Activated naive CD4-positive, alpha-beta T cell treated with Interleukin-2 at 50 U/mL for 16 hours (primary cell): ENCODE results near the gene TMPRSS6.

ENCODE experiments used
- DNase-seq: peaks from one replicate; pipeline ENCODE4 v3.0.0-alpha.2; 2020

The TMPRSS6 gene

DNA sequence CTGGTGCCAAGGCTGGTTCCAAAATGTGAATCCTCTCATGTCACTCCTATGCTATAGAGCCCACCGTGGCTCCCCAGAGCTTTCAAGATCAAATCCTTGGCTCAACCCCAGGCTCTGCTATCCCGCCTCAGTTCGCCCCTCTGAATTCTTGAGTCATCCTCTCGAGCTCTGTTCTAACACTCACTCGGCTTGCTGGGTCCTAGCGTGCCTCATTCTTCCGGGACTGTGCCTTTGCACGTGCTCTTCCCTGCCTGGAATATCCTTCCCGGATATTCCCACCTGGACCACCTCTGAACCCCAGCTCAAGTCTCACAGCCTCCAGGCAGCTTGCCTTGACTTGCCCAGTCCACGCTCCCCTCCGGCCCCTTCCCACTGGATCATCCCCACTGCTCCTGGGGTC lies 45.0 kb downstream of the TMPRSS6 start:
- no peak for DNase-seq

DNA sequence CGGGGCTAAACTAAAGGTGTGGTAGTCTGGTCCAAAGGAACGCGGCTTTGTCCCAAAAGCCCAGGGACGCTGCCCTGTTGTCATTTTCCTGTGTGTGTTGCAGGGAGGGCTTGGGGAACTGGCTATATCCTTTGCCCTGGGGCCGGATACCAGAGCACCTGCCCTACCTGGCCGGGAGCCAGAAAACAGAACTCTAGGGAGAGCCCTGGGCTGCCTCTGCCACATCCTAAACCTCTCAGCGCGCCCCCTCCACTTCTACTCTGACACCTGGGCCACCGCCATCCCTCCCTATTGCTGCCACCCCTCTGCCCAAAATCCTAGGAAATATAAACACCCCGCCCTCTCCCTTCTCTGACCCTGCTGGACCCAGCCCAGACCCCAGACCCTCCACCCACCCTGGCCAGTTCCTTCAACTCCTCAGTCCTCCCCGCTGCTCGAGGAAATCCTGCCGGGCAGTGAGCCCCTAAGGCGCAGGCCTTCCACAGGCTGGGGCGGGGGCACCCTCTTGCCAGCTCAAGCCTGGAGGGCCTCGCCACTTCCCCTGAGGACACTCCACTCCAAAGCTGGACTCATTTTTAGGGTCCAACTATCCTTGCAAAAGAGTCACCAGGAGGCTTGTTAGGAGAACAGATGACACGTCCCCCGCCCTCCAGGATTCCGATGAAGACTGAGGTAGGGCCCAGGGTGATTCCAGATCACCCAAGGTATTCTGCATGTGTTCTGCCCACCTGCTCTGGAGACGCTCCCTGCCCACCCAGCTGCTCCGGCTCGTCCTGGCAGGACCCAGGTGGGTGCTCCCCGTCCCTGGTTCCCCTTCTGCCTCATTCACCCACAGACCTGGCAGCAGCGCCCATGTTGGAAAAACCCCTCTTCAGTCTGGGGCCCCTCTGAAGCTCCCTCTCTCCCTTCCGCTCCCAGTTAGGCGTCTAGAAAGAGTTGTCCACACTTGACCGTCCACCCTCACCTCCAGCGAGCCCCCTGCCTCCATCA lies 45.8 kb downstream of the TMPRSS6 start:
- DNase-seq: no peak

DNA sequence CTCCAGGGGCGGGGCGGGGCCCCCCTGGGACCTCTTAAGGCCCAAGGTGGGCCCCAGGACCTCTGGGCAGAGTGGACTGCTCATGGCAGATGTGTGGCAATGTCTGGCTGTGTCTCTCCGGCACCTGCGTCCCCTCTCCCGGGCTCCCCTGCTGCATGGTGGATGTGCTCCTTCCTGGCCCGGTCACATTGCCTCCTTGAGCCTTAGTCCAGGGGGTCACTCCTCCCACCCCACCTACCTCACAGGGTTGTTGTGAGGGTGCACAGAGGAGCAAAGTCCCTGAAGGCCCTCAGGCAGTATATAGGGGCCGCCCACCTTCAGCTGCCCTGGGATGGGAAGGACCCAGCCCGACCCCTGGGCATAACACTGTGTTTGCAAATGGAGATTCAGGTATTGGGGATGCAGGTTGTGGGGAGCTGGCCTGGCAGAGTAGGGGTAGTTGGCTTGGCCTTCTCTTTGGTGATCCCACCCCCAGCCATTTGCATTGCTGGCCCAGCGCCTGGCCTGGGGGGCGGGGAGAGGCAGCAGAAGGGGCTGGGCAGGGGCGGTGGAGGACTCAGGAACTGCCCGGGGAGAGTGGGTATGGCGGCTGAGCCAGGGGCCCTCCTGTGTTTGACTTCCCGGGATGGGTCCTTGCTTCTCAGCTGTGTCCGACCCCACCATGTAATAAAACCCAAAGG lies 46.7 kb downstream of the TMPRSS6 start:
- no peak for DNase-seq

DNA sequence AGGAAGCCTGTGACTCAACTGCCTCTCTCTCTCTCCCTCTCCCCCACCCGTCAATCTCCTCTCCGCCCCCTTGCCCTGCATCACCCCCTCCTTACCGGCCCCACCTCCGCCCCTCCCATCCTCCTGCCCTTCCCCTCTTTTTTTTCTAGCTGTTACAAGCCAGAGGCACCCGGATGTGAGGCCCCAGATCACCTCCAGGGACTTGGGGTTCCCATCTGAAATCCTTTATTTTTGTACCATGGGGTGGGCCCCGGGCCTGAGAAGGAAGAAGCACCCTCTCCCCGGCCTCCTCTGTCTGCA lies 47.2 kb downstream of the TMPRSS6 start:
- DNase-seq: no peak

DNA sequence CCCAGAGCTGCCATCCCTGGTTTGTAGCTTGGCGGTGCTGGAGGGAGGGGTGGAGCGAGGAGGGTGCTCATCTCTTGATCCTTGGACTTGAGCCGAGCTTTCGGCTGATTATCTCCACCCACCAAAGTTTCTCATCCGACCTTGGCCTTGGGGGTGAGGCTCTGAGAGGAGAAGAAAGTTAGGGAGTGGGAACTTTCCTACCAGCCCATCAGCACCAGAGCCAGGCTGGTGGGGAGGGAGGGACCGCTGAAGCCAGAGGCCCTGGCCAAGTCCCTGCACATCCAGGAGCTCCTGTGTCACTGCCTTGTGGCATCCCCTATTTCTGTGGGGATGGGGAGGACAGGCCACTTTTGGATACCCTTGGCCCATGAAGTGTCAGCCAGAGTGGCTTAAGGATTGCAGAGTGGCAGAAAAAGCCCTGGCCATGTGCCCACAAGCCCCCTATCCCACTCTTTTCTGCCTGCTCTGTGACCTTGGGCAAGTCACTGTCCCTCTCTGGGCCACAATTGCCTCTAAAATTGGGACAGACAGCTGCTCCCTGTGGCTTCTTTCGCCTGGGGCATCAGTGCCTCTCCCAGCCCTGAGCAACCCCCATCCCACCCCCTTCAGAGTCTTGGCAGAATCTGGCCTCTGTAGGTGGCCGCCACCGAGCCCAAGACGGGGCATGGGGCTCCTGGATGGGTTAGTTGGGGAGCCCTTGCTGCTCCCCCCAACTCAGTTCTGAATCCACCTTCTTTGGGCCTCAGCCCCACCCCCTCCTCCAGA lies 47.7 kb downstream of the TMPRSS6 start:
- DNase-seq: no peak

DNA sequence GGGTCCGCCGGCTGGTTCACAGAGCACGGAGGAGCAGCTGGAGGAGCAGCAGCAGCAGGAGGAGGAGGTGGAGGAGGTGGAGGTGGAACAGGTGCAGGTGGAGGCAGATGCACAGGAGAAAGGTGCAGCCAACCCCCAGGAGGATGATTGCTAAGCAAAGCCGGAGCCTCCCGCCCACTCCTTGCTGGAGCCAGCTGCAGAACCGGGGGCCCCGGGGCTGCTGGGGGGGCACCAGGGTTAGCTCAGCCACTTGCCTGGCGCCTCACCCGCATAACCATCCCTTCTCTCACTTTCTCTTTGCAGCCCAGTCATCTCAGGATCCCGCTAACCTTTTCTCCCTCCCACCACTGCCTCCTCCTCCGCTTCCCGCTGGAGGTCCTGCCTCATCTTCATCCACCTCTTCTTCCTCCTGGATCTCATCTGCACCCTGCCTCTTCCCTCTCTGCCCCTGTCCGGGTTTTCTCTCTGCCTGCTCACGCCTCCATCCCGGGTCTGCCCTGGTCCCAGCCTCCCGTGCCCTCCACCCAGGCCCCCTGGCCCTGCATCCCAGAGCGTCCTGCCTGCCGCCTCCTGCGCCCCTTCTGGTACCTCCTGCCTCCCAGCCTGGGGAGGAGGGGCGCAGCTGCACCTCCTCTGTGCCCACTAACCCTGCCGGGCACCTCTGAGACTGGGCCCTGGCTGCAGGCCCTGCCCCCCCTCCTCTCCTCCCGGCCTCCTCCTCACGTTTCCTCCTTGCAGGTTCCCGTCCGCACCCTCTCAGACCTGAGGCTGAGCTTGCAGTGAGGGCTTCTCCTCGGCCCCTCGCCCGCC lies 48.5 kb downstream of the TMPRSS6 start:
- peak; percentile 70 for DNase-seq

DNA sequence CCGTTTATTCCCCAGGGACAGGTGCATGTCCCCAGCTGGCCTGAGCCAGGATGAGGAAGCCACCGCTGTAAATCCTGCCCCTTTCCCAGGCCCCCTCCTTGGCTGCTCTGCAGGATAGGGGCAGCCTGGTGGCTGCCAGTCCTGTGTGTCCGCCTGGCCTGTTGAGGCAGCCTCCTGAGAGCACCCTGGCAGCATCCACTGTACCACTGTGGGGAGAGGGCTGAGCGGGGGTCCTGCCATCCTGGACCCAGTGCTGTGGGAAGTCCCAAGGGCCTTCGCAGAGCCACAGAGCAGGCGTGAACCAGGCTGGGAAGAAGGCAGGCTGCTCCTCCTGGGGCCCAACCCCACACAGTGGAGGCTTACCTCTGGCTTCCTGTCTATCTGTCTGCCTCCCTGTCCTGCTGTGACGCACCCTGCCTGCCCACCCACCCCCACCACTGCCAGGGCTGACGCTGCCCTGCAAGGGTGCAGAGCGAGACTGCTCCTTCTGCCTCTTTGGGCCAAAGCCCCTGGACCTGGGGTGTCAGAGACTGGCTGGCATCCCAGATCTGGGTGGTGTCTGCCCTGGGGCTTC lies 49.5 kb downstream of the TMPRSS6 start:
- DNase-seq: no peak

DNA sequence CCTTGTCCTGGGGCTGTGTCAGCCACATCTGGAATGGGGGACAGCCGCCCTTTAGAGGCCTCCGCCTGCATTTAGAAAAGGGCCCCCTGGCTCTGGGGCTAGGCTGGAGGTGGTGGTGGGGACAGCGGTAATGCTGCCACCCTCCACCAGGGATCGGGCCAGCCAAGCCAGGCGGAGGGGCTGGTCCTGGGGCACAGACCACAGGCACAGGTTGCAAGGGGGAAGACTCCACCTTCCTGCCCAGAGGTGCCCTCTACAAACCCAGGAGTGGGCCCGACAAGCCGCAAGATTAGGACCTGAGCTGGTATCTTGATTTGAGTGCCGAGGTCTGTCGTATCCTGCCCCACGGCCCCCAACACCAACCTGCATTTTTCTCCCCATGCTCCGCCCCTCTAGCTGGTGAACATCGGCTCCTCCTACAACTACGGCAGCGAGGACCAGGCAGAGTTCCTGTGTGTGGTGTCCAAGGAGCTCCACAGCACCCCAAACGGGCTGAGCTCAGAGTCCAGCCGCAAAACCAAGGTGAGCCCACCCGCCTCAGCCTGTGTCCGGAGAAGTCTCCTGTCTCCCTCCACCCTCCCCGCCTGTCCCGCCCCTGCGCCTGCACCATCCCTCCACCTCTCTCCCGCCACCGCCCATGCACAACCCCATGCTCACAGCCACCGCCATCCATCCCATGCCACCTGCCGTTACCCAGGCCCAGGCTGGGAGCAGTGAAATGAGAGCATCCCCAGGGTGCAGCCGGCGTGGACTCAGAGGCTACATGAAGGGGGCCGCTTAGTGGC lies 50.4 kb downstream of the TMPRSS6 start:
- no peak for DNase-seq

DNA sequence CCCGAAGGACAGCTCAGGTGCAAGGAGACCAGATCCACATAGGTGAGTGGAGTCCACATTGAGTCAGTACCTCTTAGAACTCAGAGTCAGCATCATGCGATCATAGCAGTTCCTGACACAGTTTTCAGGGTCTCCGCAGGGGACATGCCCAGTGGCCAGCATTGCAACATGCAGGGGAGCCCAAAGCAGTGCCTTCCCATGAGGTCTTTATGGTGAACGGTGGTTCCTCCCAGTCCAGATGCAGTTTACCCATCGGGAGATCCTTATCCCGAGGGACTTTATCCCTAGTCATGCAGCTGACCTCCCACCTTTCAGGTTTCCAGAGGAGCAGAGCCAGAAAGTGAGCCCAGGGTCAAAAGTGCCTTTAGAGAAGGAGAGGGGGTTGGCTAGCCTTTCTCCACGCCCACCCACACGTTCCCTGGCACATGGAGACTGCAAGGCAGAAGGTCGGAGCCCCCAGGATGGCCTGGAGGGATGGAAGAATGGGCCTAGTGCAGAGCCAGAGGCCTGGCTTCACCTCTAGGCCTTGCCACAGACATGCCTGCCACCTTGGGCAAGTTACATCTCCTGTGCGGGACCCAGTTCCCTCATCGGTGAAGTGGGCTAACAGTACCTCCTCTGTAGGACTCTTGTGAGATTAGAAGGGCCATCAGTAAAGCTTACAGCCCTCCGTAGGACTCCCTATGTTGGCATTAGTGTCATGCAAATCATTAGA lies 51.6 kb downstream of the TMPRSS6 start:
- no peak for DNase-seq

DNA sequence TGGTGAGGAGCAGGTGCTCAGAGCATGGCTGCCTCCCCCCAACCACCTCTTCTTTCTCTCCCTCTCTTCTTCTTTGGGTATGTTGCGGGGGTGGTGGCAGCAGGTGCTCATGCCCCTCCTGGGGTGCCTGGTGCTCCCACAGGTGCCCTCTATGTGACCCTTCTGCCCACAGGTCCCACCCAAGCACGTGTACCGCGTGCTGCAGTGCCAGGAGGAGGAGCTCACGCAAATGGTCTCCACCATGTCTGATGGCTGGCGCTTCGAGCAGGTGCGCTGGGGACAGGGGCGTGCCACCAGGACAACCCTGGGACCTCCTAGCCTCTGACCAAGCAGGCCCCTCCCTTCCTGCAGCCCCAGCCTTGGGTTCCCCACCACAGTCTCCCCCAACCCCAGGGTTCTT lies 52.3 kb downstream of the TMPRSS6 start:
- no peak for DNase-seq

DNA sequence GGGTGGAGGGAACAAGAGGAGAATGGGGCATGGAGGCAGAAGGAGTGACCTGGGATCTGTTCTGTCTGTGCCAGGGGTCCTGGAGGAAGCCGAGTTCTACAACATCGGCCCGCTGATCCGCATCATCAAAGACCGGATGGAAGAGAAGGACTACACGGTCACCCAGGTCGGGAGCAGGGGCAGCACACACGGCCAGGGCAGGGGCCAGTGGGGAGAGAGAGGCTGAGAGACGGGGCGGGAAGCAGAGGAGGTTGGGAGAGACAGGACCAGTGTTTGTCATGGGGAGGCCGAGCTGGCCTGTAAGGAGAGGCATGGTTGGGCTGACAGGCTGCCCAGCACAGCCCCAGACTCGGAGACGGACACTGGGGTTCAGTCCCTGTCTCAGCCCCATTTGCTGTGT lies 53.3 kb downstream of the TMPRSS6 start:
- DNase-seq: no peak

DNA sequence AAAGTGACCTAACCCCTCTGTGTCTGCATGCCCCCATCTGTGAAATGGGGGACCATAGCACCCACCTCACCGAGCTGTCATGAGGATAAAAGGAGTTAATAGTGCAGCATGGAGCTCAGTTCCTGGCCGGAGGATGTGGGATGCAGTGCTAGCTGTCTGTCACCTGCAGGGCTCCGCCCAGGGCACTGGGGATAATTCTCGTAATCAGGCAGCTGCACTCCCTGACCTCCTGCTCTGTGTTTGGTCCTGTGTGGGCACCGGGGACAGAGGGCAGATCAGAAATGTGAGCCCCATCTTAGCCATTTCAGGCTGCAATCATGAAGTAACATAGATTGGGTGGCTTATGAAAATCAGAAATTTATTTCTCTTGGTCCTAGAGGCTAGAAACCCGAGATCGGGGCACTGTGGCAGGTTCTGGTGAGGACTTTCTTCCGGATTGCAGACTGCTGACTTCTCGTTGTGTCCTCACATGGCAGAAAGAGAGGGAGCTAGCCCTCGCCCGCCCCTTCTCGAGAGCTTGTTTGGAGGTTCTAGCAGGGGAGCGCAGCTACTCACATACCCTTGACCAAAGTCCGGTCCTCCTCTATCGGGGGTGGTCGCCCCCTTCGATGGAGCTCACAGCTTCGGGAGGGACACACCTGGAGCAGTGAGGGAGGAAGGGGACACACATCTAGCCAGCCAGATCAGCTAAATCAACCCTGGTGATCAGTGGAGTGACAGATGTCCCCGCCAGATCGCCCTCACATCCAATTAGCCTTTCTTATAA lies 54.7 kb downstream of the TMPRSS6 start:
- DNase-seq: no peak

DNA sequence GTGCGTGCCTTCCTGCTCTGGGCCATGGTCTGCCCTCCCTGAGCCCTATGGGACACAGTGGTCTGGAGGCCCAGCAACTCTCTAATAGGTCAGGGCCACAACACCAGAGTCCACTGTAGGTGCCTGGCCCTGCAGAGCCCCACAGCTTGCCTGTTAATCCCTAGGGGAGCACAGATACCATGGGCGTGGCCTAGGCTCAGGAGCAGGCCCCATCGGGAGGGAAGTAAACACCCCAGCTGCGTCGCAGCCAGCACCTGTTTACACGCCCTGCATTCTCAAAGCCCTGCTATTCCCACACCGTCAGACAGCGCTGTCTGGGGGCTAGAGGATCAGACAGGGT lies 55.5 kb downstream of the TMPRSS6 start:
- no peak for DNase-seq

DNA sequence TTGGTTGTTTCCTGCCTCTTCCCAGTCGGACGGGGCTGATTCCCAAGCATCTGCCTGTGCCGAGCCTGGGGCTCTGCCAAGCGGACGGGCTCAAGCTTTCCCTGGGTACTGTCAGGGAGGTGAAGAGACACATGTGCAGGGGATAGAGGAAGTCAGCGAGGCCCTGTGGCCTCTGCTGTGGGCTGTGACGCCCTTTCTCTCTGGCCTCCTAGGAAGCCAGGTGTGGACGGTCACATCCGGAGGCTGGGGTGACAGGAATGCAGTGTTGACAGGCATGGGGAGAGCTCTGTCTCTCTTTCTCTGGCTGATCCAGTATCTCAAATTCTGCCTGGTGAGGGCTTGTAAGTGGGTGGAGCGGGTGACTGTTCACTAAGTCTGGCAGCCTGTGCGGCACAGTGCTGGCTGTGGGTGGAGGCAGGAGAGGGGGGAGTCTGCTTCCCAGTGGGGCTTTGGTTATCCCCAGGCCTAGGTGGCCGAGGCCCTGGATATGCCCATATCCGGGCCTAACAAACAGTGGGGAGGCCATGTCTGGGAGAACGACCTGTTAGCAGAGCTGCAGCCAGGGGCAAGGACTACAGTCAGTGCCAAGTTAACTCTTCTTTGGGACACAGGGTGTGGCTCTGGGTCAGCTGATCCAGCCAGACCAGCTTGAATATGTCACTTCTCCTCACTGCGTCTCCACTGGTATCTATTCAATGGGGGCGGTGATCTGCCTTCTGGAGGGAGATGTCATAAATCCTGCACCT lies 56.0 kb downstream of the TMPRSS6 start:
- DNase-seq: no peak

DNA sequence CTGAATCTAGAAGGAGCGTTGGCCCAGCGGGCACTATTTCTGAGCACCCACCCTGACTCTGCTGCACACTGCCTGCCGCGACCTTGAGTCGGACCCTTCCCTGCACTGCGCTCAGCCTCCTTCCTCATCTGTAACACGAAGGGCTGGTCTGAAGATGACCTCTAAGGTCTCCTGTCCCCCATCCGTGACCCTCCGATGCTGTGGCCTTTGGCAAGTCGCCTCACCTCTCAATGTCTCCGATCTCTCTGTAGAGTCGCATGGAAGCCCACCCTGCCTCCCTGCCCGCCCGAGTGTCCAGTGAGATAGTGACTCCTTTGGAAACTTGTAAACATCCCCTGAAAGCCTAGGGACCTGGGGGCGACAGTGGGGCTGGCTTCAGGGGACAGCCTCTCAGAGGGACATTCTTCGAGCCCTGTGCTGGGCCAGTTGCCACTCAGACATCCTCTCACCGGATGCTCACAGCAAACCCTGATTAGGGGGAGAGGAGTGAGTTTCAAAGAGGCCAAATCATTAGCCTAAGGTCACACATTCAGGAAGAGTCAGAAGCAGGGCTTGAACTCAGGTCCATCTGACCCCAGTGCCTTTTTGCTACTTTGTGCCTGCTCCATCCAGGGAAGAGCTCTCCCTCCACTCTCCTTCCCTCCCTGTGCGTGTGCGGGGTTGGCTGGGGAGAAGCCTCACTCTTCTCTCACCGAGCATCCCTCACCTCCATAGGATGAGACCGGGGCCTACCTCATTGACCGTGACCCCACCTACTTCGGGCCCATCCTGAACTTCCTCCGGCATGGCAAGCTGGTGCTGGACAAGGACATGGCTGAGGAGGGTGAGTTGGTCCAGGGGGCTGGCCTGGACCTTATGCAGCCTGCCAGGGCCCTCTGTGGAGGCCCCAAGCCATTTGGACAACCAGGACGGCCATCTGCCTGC lies 56.9 kb downstream of the TMPRSS6 start:
- DNase-seq: no peak

DNA sequence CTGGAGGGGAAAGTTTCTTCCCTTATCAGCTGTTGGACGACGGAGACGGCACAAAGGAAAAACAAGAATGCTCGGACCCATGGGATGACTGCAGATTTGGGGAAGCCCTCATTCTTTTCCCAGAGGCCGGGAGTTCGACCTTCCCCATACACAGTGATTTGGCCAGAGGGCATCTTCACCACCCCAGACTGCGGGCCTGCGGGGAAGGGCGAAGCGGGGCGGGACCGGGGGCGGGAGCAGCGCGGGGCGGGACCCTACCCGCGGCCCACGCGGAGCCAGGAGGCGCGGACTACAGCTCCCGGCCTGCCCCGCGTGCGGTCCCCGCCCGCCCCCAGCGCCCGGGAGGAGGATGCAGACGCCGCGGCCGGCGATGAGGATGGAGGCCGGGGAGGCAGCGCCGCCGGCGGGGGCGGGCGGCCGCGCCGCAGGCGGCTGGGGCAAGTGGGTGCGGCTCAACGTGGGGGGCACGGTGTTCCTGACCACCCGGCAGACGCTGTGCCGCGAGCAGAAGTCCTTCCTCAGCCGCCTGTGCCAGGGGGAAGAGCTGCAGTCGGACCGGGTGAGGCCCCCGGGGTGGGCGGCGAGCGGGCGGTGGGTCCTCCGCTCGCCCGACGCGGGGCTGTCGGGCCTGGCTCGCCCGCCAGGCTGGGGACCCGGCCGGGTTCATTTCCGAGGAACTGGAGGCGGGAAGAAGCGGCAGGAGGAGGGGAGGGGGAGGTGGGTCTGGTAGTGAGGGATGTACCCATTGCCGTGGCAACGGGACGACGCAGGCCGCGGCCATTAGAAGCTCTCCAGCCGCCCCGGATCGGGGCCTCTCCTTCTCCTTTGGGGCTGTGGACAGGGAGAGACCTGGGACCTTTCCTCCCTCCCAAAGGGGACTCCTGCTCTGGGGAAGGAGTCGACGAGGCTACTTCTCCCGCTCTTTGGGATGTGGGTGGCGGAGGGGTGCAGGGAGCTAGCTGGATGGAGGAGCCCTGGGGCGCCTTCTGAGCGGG lies 57.8 kb downstream of the TMPRSS6 start, which contains the start of gene KCTD17:
KCTD17 (plus strand) TSS at position 352 of the 995 bp plus-strand sequence; CDS start at position 371, 19 bp downstream.
- DNase-seq: peak; percentile 79

DNA sequence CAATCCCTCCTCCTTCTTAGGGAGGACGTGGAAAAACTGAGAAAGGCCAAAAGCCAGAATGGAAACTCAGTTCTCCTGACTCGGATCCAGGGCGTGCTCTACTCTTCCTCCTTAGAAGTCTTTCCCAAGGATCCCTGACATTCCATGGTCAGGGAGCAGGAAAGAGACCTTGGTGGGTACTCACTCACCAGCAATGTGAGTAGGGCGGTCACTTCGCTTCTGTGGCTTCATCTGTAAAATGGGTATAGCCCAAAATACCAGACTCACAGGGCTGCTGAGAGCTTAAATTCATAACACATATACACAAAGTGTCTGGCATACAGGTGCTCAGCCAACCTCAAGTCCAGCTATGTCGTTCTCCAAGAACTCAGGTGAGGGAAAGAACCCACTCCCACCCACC lies 58.6 kb downstream of the TMPRSS6 start:
- DNase-seq: no peak
